HG03135 (cell line): Measurements from ENCODE around the gene TMEM35B.
"Not testable (repeated sequence)": the region's sequence is repeated elsewhere in the genome, so short reads cannot be mapped to it uniquely, and the experiment has no call there.

Source experiments
- ATAC-seq: cut with Tn5 transposase; IDR thresholded peaks from one replicate; pipeline ENCODE4 v1.9.1; 2021; ENCODE audit warnings: mild to moderate bottlenecking, moderate library complexity; ENCODE audit not compliant: unreplicated experiment

The TMEM35B gene

DNA sequence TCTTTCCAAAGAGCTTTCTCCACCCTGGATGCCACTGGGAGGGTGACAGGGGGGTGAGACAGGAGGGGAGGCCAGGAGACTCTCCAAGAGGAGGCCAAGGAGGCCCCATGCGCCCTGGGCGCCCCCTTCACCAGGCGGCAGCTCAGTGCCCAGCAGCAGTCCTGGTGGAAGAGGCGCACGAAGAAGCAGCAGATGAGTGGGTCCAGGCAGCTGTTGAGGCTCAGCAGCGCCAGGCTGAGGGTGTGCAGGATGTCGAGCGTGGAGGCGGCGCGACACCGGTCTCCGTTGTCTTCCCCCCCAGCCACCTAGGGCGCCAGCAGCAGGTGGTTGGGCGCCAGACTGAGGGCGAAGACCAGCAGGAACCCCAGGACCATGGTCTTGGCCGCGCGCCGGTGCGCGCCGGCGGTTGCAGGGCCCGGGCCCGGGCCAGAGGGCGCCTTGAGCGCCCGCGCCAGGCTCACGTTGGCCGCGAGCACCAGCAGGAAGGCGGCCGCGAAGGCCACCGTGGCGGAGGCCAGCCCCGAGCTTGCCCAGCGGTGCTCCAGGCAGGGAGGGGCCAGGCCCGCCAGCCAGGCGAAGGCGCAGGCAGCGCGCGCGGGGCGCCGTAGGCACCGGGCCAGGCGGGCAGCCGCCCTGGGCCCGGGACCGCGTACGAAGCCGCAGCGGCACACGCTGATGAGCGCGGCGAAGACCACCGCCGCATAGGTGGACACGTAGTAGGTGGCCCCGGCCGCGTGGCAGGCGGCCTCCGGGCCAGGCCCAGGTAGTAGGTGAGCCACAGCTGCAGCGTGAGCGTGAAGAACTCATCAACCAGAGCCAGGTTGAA is 8.6 kb downstream of the TMEM35B start:
- no peak for ATAC-seq

DNA sequence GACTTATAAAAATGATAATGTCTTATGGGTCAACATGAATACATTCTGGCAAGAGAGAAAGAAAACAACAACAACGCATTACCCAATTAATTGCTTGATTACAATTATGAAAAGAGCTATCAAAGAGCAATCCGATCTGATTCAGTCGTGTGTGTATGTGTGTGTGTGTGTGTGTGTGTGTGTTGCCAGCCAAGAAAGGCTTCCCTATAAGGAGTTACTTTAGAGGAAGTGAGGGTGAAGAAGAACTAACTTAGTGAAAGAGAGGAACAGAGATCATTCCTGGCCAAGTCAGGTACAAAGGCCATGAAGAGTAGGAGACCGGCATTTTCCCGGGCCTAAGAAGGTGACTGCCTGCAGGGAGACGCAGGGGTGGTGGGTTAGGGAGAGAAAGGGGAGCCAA is 9.4 kb downstream of the TMEM35B start:
- no peak for ATAC-seq

DNA sequence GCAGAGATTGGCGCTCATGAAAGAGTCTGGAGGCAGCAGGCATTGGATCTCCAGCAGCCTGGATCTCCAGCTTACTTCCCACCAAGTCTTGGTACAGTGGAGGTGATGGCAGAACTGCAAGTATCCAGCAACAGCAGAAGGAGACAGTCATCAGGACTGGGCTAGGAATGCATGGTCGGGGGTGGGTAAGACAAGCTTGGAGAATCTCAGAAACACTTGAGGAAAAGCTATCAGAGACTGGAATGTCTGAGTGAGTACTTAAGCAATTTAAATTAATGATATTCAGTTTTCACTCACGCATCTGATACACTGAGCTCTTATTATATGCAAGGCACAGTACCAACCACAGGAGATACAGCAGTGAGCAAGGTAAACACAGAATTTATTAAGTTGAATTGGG is 9.8 kb downstream of the TMEM35B start:
- no peak for ATAC-seq

DNA sequence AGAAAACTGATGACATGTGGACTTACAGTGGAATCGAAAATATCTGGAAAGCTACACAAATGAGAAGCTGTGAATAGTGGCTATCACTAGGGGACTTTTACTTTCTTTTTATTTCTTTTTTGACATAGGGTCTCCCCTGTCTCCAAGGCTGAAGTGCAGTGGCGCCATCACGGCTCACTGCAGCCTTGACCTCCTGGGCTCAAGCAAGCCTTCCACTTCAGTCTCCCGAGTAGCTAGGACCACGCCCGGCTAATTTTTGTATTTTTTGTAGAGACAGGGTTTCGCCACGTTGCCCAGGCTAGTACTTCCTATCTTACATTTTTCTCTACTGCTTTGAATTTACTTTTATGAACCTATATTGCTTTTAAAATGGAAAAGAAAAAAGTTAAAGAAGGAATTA is 10.5 kb downstream of the TMEM35B start:
- ATAC-seq: no peak

DNA sequence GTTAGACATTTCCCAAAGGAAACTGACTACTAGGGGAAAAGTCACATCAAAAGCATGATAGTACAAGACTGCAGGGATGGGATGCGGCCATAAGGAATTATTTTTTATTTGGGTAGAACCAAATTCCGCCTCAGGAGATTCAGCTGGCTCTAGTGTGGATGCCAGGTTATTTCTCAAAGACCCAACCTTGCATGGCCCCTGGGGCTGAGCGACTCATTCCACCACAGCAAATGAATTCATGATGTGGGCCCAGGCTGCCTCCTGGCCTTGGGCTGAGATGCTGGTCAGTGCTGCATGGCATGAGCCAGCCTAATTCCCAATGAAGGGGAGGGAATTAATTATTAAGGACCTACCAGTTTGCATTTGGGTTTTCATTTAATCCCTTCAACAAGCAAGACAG is 11.8 kb downstream of the TMEM35B start:
- no peak for ATAC-seq

DNA sequence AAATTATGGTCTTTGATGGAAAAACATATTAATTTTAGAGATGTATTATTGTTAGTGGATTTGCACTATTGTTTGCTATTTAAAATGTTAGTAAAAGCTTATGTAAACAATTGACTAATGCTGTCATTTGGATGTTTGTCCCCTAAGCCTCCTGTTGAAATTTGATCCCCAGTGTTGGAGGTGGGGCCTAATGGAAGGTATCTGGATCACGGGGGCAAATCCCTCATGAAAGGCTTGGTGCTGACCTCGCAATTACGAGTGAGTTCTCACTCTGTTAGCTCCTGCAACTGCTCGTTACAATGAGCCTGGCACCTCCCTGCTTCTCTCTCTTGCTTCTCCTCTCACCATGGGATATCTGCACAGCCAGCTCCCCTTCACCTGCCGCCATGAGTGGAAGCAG is 14.3 kb downstream of the TMEM35B start:
- no peak for ATAC-seq

DNA sequence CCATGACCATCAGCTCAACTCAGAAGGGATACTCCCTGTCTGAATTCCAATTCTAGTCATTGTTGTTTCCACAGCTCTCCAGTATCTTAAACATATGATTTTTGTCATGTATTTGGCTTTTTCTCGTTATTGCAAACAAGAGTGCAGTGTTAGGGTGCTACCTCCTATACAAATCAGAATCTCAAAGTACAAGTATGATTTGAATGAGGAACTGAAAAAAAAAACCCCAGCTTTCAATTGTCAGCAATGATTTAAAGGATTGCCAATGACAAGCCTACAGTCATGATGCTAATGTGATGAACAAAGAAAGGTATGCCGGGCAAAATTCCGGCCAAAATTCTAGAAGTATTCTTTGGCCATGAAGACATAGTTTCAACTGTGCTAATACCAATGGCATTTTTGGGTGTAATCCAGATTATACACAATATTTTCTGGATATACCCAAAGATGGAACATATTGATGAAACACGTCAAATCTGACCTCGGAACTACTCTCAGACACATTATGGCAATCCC is 14.9 kb downstream of the TMEM35B start:
- no peak for ATAC-seq

DNA sequence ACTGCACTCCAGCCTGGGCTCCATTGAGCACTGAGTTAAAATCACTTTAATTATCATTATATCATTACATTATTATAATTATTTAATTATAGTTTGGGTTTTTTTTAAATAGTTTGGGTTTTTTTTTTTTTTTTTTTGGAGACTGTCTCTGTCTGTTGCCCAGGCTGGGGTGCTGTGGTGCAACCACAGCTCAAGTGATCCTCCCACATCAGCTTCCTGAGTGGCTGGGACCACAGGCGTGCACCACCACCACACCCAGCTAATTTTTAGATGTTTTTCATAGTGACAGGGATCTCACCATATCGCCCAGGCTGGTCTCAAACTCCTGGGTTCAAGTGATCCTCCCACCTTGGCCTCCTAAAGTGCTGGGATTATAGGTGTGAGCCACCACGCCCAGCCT is 16.9 kb downstream of the TMEM35B start:
- ATAC-seq: not testable (repeated sequence)

DNA sequence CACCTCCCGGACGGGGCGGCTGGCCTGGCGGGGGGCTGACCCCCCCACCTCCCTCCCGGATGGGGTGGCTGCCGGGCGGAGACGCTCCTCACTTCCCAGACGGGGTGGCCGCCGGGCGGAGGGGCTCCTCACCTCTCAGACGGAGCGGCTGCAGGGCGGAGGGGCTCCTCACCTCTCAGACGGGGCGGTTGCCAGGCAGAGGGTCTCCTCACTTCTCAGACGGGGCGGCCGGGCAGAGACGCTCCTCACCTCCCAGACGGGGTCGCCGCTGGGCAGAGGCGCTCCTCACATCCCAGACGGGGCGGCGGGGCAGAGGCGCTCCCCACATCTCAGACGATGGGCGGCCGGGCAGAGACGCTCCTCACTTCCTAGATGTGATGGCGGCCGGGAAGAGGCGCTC is 17.5 kb downstream of the TMEM35B start:
- not testable (repeated sequence) for ATAC-seq

DNA sequence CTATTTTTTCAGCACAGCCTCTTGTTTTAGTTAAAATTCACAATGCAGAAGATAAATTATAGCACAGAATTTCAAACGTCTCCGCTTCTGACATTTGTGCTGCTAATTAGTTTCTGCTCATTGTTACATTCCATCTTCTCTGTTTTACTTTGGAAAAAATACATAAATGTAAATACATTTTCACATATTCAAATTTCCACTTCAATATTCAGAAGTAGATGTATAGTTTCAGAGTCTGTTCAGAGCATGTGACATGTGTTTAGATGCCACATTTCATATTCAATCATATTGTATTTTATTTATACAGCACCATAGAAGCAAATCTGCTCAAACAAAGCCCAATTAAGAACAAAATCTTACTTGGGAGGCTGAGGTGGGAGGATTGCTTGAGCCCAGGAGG is 19.6 kb downstream of the TMEM35B start:
- no peak for ATAC-seq

DNA sequence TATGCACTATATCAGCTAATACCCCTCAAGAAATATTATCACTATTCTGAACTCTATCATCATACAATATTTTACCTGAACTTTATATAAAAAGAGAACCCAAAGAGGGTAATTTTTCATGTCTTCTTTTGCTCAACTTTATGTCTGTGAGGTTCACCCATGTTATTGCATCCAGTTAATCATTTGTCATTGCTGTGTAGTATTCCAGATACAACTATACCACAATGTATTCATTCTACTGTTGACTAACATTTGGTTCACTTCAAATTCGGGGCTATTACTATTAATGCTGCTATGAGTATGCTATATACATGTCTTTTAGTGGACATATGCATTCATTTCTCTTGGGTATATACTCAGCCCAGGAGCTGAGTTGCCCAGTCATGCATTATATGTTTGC is 34.7 kb downstream of the TMEM35B start:
- ATAC-seq: no peak

DNA sequence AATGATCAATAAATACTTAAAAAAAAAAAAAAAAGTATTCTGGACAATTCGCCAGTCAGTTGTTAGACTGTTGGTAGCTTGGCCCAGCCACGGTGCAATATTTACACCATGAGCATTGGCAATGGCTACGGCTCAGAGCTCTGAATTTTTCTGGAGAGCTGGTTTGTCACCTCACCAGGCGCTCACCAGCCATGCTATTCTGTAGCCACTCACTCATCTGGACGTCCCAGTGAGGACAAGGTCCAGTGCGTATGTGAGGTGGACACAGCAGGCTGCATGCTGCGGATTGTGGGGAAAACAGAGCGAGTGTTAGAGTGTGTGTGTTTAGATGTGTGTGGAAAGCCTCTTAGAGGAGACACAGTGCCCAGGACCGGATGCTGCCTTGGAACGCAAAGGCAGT is 36.4 kb downstream of the TMEM35B start:
- ATAC-seq: not testable (repeated sequence)

DNA sequence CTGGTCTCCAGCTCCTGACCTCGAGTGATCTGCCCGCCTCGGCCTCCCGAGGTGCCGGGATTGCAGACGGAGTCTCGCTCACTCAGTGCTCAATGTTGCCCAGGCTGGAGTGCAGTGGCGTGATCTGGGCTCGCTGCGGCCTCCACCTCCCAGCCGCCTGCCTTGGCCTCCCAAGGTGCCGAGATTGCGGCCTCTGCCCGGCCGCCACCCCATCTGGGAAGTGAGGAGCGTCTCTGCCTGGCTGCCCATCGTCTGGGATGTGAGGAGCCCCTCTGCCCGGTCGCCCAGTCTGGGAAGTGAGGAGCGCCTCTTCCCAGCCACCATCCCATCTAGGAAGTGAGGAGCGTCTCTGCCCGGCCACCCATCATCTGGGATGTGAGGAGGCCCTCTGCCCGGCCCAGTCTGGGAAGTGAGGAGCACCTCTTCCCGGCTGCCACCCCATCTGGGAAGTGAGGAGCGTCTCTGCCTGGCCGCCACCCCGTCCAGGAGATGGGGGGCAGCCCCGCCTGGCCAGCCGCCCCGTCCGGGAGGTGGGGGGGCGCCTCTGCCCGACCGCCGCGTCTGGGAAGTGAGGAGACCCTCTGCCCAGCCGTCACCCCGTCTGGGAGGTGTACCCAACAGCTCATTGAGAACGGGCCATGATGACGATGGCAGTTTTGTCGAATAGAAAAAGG is 37.4 kb downstream of the TMEM35B start:
- not testable (repeated sequence) for ATAC-seq

DNA sequence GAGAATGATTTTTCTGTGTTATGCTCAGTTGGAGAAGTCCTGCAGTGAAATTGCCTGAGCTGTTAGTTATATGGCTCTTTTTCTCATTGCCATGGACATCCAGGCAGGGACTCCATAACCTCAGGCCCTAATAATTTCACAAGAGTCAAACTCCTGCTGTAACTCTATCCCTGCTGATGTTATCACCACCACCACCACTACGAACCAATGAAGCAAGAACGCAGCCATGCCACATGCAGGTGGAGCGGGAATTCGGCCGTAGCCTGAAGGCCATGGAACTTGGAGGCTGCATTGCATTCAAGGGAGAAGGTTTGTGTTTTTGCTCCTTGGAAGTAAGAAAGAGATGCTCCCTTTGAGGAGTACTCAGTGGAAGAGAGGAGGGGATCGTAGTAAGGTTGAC is 38.9 kb downstream of the TMEM35B start:
- no peak for ATAC-seq

DNA sequence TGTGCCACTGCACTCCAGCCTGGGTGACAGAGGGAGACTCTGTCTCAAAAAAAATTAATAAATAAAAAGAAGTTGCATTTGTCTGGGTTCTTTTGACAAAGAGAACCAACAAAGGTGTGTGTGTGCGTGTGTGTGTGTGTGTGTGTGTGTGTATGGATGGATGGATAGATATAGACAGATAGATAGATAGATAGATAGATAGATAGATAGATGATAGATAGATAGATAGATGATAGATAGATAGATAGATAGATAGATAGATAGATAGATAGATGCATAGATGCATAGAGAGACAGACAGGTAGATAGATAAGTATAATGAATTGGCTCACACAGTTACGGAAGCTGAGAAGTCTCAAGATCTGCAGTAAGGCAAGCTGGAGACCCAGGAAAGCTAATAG is 43.3 kb downstream of the TMEM35B start:
- not testable (repeated sequence) for ATAC-seq
